ENCODE results near the gene SPATA24.
"Not testable (repeated sequence)": the region's sequence is repeated elsewhere in the genome, so short reads cannot be mapped to it uniquely, and the experiment has no call there.

GRCh38 chr5:139355900-139356299, 48.0 kb downstream of the SPATA24 start:
- not testable (repeated sequence) for TF ChIP-seq ZNF274 (IDR thresholded peaks at IDR 0.05; ENCODE audit: low read depth, low read length); YY1 (IDR thresholded peaks at IDR 0.05; ENCODE audit: insufficient read depth, insufficient read length); SUZ12 (IDR thresholded peaks at IDR 0.05; ENCODE audit: extremely low read depth, insufficient read depth, insufficient read length)

All from NT2/D1 (cell line).